Neural progenitor cell (in vitro differentiated cells): ENCODE measurements around the gene DPYD. TPM values are rescaled to one million over a fixed set of nuclear protein-coding genes. Genes with fewer than 3 reads are reported as not detected.

Experiments
- DNase-seq: peaks from one replicate; pipeline ENCODE4 v3.0.0-alpha.2; 2016; ENCODE audit warnings: low spot score
- H2AFZ ChIP-seq: fragments of 200-600 bp; sonication (generic); replicated peaks from 2 replicates; pipeline ENCODE4 v1.6.1; 2016; ENCODE audit warnings: antibody characterized with exemption
- H3F3A ChIP-seq: fragments of 200-600 bp; sonication (generic); 2 replicates; pipeline ENCODE4 v1.6.1; 2016; ENCODE audit warnings: antibody characterized with exemption, low read depth
- H3K27ac ChIP-seq: fragments of 200-600 bp; sonication (generic); 2 replicates; pipeline ENCODE4 v1.5.1; 2016; ENCODE audit warnings: mild to moderate bottlenecking
- H3K27me3 ChIP-seq: fragments of 200-600 bp; sonication (generic); 2 replicates; pipeline ENCODE4 v1.6.1; 2016; ENCODE audit warnings: mild to moderate bottlenecking, moderate library complexity
- H3K36me3 ChIP-seq: fragments of 200-600 bp; sonication (generic); 2 replicates; pipeline ENCODE4 v1.5.1; 2016
- H3K4me1 ChIP-seq: fragments of 200-600 bp; sonication (generic); 2 replicates; pipeline ENCODE4 v1.6.1; 2016; ENCODE audit warnings: mixed run types
- H3K4me2 ChIP-seq: fragments of 200-600 bp; sonication (generic); 2 replicates; pipeline ENCODE4 v1.6.1; 2016
- H3K4me3 ChIP-seq: fragments of 200-600 bp; sonication (generic); 2 replicates; pipeline ENCODE4 v1.5.1; 2016
- H3K79me2 ChIP-seq: fragments of 200-600 bp; sonication (generic); 2 replicates; pipeline ENCODE4 v1.6.1; 2016; ENCODE audit warnings: low read depth
- H3K9ac ChIP-seq: fragments of 200-600 bp; sonication (generic); 2 replicates; pipeline ENCODE4 v1.6.1; 2016
- H3K9me3 ChIP-seq: fragments of 200-600 bp; sonication (generic); 2 replicates; pipeline ENCODE4 v1.5.1; 2016; ENCODE audit warnings: low read depth
- H4K20me1 ChIP-seq: fragments of 200-600 bp; sonication (generic); 2 replicates; pipeline ENCODE4 v1.6.1; 2016; ENCODE audit warnings: low read depth
- H3K27ac Mint-ChIP-seq: 3 replicates; pipeline ENCODE4 v1.8.0; 2021; ENCODE audit warnings: mixed read lengths
- H3K27me3 Mint-ChIP-seq: 2 replicates; pipeline ENCODE4 v1.8.0; 2022; ENCODE audit warnings: low read depth, mild to moderate bottlenecking, inconsistent platforms, moderate library complexity, mixed read lengths; ENCODE audit not compliant: insufficient read depth
- H3K36me3 Mint-ChIP-seq: 3 replicates; pipeline ENCODE4 v1.8.0; 2021; ENCODE audit warnings: mixed read lengths
- H3K4me1 Mint-ChIP-seq: 3 replicates; pipeline ENCODE4 v1.8.0; 2021; ENCODE audit warnings: mixed read lengths
- H3K4me3 Mint-ChIP-seq: 3 replicates; pipeline ENCODE4 v1.8.0; 2021; ENCODE audit warnings: mild to moderate bottlenecking, moderate library complexity, mixed read lengths
- H3K9me3 Mint-ChIP-seq: 3 replicates; pipeline ENCODE4 v1.8.0; 2020; ENCODE audit warnings: mixed read lengths
- EZH2 ChIP-seq: fragments of 200-600 bp; sonication (generic); IDR thresholded peaks from 2 replicates; pipeline ENCODE4 v1.6.1; 2017; ENCODE audit warnings: antibody characterized with exemption, mild to moderate bottlenecking, moderate library complexity
- EZH2phosphoT487 ChIP-seq: fragments of 200-600 bp; sonication (generic); IDR thresholded peaks from 2 replicates; pipeline ENCODE4 v1.6.1; 2017; ENCODE audit warnings: antibody characterized with exemption
- total RNA-seq: library from RNA; depleted of rRNA; stranded (reverse); fragments of >200 nt; gene quantifications from 2 replicates; pipeline ENCODE4 v1.2.3, GENCODE V29; 2015; ENCODE audit warnings: low replicate concordance
- TF ChIP-seq, protein P1 (sequence below): fragments of 200-600 bp; sonication (generic); IDR thresholded peaks from 2 replicates; pipeline ENCODE4 v1.5.1; 2017; ENCODE audit warnings: antibody characterized with exemption, mild to moderate bottlenecking

The DPYD gene
- total RNA-seq, 1 donor from 2014 or later, result 0.43 TPM

DNA sequence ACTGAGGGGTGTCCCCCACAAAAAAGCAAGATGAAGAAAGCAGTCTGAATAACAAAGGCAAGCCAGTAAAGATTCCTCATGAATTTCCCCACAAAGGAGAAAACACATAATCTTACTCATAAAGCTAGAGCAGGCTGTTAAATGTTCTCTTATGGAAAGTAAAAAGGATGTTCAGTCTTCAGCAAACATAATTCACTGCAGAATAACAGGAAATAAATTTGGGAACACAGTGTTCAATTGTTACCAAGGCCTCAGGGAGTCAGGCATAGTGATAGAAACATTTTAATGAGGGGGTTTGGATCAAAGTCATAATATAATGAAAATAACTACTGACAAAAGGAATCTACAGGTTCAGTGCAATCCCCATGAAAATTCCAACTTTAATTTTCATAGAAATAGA is 297.6 kb downstream of the DPYD start:
- no peak overlapping the region for H3K9ac ChIP-seq
- H3K36me3 ChIP-seq, result no peaks in the 10 kb centered on the region
- no peaks in the 10 kb centered on the region for H3K79me2 ChIP-seq
- no peaks in the 10 kb centered on the region for H3K4me1 Mint-ChIP-seq
- no peaks in the 10 kb centered on the region for H4K20me1 ChIP-seq
- no peak overlapping the region for H3K4me3 Mint-ChIP-seq
- no peak for DNase-seq
- H3K27ac ChIP-seq, result no peak overlapping the region
- TF ChIP-seq EZH2phosphoT487 (no peak), EZH2 (no peak)
- TF ChIP-seq, protein P1, sequence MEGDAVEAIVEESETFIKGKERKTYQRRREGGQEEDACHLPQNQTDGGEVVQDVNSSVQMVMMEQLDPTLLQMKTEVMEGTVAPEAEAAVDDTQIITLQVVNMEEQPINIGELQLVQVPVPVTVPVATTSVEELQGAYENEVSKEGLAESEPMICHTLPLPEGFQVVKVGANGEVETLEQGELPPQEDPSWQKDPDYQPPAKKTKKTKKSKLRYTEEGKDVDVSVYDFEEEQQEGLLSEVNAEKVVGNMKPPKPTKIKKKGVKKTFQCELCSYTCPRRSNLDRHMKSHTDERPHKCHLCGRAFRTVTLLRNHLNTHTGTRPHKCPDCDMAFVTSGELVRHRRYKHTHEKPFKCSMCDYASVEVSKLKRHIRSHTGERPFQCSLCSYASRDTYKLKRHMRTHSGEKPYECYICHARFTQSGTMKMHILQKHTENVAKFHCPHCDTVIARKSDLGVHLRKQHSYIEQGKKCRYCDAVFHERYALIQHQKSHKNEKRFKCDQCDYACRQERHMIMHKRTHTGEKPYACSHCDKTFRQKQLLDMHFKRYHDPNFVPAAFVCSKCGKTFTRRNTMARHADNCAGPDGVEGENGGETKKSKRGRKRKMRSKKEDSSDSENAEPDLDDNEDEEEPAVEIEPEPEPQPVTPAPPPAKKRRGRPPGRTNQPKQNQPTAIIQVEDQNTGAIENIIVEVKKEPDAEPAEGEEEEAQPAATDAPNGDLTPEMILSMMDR, result no peak
- H3K9me3 ChIP-seq, result no peaks in the 10 kb centered on the region
- H3F3A ChIP-seq, result no peaks in the 10 kb centered on the region
- no peak overlapping the region for H3K27ac Mint-ChIP-seq
- H3K4me1 ChIP-seq, result no peaks in the 10 kb centered on the region
- H3K27me3 Mint-ChIP-seq, result no peaks in the 10 kb centered on the region
- H2AFZ ChIP-seq, result no peak overlapping the region
- no peaks in the 10 kb centered on the region for H3K9me3 Mint-ChIP-seq
- H3K4me3 ChIP-seq, result no peak overlapping the region
- no peaks in the 10 kb centered on the region for H3K36me3 Mint-ChIP-seq
- no peaks in the 10 kb centered on the region for H3K27me3 ChIP-seq
- H3K4me2 ChIP-seq, result no peak overlapping the region

DNA sequence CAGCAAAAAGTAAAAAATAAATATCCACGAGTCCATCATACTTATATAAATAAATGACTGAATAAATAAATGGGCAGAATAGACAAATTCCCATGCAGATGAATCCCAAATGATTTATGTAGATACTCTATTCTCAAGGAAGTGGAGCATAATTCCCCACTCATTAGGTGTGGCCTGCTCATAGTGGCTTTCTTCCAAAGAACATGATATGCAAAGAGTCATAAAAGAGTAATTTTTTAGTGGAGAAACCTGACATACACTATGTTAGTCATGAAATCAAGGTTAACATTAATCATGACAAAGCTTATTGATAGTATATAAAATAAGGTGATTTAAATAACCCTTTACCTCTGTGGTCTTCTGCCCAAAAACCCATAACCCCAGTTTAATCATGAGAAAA is 298.9 kb downstream of the DPYD start:
- DNase-seq, result no peak
- Histone ChIP-seq H3F3A (no peaks in the 10 kb centered on the region), H4K20me1 (no peaks in the 10 kb centered on the region), H3K27ac (no peak overlapping the region), H3K4me2 (no peak overlapping the region), H3K36me3 (no peaks in the 10 kb centered on the region), H3K27me3 (no peaks in the 10 kb centered on the region), H3K9me3 (no peaks in the 10 kb centered on the region), H3K4me3 (no peak overlapping the region), H3K79me2 (no peaks in the 10 kb centered on the region), H2AFZ (no peak overlapping the region), H3K9ac (no peak overlapping the region), H3K4me1 (no peaks in the 10 kb centered on the region)
- H3K27ac Mint-ChIP-seq, result no peak overlapping the region
- H3K9me3 Mint-ChIP-seq, result no peaks in the 10 kb centered on the region
- no peaks in the 10 kb centered on the region for H3K4me1 Mint-ChIP-seq
- TF ChIP-seq, protein P1, result no peak
- TF ChIP-seq EZH2phosphoT487 (no peak), EZH2 (no peak)
- H3K4me3 Mint-ChIP-seq, result no peak overlapping the region
- H3K27me3 Mint-ChIP-seq, result no peaks in the 10 kb centered on the region
- H3K36me3 Mint-ChIP-seq, result no peaks in the 10 kb centered on the region

DNA sequence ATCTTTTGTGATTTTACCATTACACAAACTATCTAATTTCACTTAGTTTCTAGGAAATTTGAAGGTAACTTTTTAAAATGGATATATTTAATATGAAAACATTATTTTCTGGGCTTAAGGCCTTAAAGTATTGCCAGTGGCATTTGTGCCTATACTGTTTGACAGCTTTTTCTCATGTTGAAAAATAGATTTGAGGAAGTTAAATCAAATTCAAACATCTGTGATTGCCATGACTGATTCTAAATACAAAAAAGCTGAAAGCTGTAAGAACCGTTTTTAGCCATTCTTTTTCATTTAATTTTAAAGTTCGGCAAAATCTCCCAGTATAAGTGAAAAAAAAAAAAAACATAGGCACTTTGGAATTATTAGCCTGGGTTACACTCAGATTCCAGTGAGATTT is 301.1 kb downstream of the DPYD start:
- no peak overlapping the region for H3K27ac ChIP-seq
- no peaks in the 10 kb centered on the region for H3K36me3 ChIP-seq
- H3K9ac ChIP-seq, result no peak overlapping the region
- Mint-ChIP-seq H3K36me3 (no peaks in the 10 kb centered on the region), H3K27ac (no peak overlapping the region), H3K4me1 (no peaks in the 10 kb centered on the region), H3K27me3 (no peaks in the 10 kb centered on the region), H3K9me3 (no peaks in the 10 kb centered on the region), H3K4me3 (no peak overlapping the region)
- no peaks in the 10 kb centered on the region for H3K79me2 ChIP-seq
- H3K4me3 ChIP-seq, result no peak overlapping the region
- no peaks in the 10 kb centered on the region for H3F3A ChIP-seq
- DNase-seq, result no peak
- TF ChIP-seq EZH2phosphoT487, result no peak
- H4K20me1 ChIP-seq, result no peaks in the 10 kb centered on the region
- no peaks in the 10 kb centered on the region for H3K27me3 ChIP-seq
- H3K9me3 ChIP-seq, result no peaks in the 10 kb centered on the region
- H3K4me2 ChIP-seq, result no peak overlapping the region
- no peaks in the 10 kb centered on the region for H3K4me1 ChIP-seq
- H2AFZ ChIP-seq, result no peak overlapping the region

DNA sequence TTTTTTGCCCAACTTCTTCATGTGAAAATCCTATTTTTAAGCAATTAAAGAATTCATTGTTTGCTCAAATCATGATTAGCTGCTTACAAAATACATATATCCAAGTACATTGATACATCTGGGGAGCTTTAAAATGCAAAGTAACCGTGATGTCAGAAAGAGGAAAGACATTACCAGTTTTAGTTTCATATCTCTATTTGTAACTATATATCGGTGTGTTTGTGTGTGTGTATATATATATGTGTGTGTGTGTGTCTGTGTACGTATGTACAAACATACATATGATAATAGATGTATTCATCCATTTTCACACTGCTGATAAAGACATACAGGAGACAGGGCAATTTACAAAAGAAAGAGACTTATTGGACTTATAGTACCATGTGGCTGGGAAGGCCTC is 310.1 kb downstream of the DPYD start:
- Histone ChIP-seq H3K9ac (no peak overlapping the region), H3K4me3 (no peak overlapping the region), H4K20me1 (no peaks in the 10 kb centered on the region), H3F3A (no peaks in the 10 kb centered on the region), H3K4me1 (no peaks in the 10 kb centered on the region), H3K9me3 (no peaks in the 10 kb centered on the region), H3K4me2 (no peak overlapping the region), H3K27ac (no peak overlapping the region), H3K27me3 (no peaks in the 10 kb centered on the region), H3K36me3 (no peaks in the 10 kb centered on the region), H2AFZ (no peak overlapping the region), H3K79me2 (no peaks in the 10 kb centered on the region)
- peaks cover 3% of the 10 kb centered on the region for H3K9me3 Mint-ChIP-seq
- H3K27me3 Mint-ChIP-seq, result peaks cover 2% of the 10 kb centered on the region
- peaks cover 7% of the 10 kb centered on the region for H3K4me1 Mint-ChIP-seq
- TF ChIP-seq EZH2phosphoT487, result no peak
- no peak for TF ChIP-seq EZH2
- TF ChIP-seq, protein P1, result no peak
- no peaks in the 10 kb centered on the region for H3K36me3 Mint-ChIP-seq
- no peak overlapping the region for H3K27ac Mint-ChIP-seq
- no peak for DNase-seq
- no peak overlapping the region for H3K4me3 Mint-ChIP-seq
